Measurements from ENCODE around the gene ADAM10.

DNA sequence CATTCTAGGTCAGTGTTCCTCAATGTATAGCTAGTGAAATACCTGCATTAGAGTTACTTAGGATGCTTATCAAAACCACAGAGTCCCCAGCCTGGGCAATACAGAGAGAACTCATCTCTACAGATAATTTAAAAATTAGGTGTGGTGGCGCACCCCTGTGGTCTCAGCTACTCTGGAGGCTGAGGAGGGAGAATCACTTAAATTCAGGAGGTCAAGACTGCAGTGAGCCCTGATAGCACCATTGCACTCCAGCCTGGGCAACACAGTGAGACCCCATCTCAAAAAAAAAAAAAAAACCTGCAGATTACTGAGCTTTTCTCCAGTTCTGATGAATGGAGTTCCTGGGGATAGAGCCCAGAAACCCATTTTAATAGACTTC, 11.5 kb upstream of the ADAM10 start:
- no peak for TF ChIP-seq CTCF (IDR thresholded peaks at IDR 0.05; ENCODE audit: insufficient read depth, low read length)
- no peak for TF ChIP-seq POLR2AphosphoS5 (IDR thresholded peaks at IDR 0.05; ENCODE audit: low read depth)
- no peak for TF ChIP-seq GABPA (IDR thresholded peaks at IDR 0.05; ENCODE audit: low read depth)
- no peak for TF ChIP-seq SPI1 (IDR thresholded peaks at IDR 0.05; ENCODE audit: borderline replicate concordance, low read depth)
- TF ChIP-seq REST (IDR thresholded peaks at IDR 0.05; ENCODE audit: insufficient replicate concordance, low read depth), result no peak

Data from HL-60 (cell line).